Measurements from ENCODE around the gene SPCS2. TPM values are rescaled to one million over a fixed set of nuclear protein-coding genes. Genes with fewer than 3 reads are reported as not detected.

SPCS2 gene
- polyA plus RNA-seq, 1 donor (not counting 4 experiments of a cell fraction or from before 2014, with no cell fraction given): 207 TPM

- Histone ChIP-seq H3K27me3 (ENCODE audit: control insufficient read depth, extremely low read depth, insufficient read depth, low read length) (no peaks in the 10 kb centered on the region), H3K36me3 (ENCODE audit: control insufficient read depth in 2 of 2, extremely low read depth in 1 of 2, insufficient read depth in 2 of 2, low read length in 2 of 2) (peaks cover 6 to 10% of the 10 kb centered on the region in 2 experiments), H3K9me3 (ENCODE audit: control insufficient read depth, low read depth, low read length) (no peaks in the 10 kb centered on the region), H3K9me1 (ENCODE audit: control insufficient read depth, extremely low read depth, insufficient read depth, low read length) (no peaks in the 10 kb centered on the region), H3K9ac (ENCODE audit: control insufficient read depth, extremely low read depth, insufficient read depth, low read length) (no peak overlapping the region), H3K4me1 (ENCODE audit: control insufficient read depth, extremely low read depth, insufficient read depth, low read length) (no peaks in the 10 kb centered on the region), H3K4me3 (ENCODE audit: control insufficient read depth in 2 of 3, extremely low read depth in 1 of 3, insufficient read depth in 2 of 3, low read depth in 1 of 3, low read length in 3 of 3) (no peak overlapping the region), H3K79me2 (ENCODE audit: control insufficient read depth, insufficient read depth, low read length) (no peaks in the 10 kb centered on the region), H4K20me1 (ENCODE audit: control insufficient read depth, extremely low read depth, insufficient read depth, low read length) (no peaks in the 10 kb centered on the region), H3K4me2 (ENCODE audit: control insufficient read depth, extremely low read depth, insufficient read depth, low read depth, low read length) (no peak overlapping the region), H3K27ac (ENCODE audit: control insufficient read depth, insufficient read depth, low read length) (no peak overlapping the region), H2AFZ (ENCODE audit: control insufficient read depth, low read length) (no peak overlapping the region)
- dilution Hi-C loops (cut with MboI; ENCODE audit: extremely low pct_ligation_motif_present, low sequenced_read_pairs): no loop called here
- DNase-seq (ENCODE audit: low read depth, low spot score) (no peak), FAIRE-seq (no peak)
- TF ChIP-seq EZH2 (IDR thresholded peaks at IDR 0.05; ENCODE audit: low read length) (no peak), CTCF (optimal IDR thresholded peaks at IDR 0.05 in 1 of 3, IDR thresholded peaks at IDR 0.05 in 1 of 3, conservative IDR thresholded peaks at IDR 0.05 in 1 of 3; ENCODE audit: extremely low read depth in 1 of 3, insufficient read depth in 2 of 3, low read length in 3 of 3) (no peak)
These were observed 31.6 kb downstream of the SPCS2 start for GRCh38 chr11:74980634-74981033.

GRCh38 chr11:74981888-74982287 lies 32.8 kb downstream of the SPCS2 start:
- Histone ChIP-seq H4K20me1 (ENCODE audit: control insufficient read depth, extremely low read depth, insufficient read depth, low read length) (no peaks in the 10 kb centered on the region), H3K27me3 (ENCODE audit: control insufficient read depth, extremely low read depth, insufficient read depth, low read length) (no peaks in the 10 kb centered on the region), H3K27ac (ENCODE audit: control insufficient read depth, insufficient read depth, low read length) (no peak overlapping the region), H3K4me2 (ENCODE audit: control insufficient read depth, extremely low read depth, insufficient read depth, low read depth, low read length) (no peak overlapping the region), H3K79me2 (ENCODE audit: control insufficient read depth, insufficient read depth, low read length) (no peaks in the 10 kb centered on the region), H3K4me3 (ENCODE audit: control insufficient read depth in 2 of 3, extremely low read depth in 1 of 3, insufficient read depth in 2 of 3, low read depth in 1 of 3, low read length in 3 of 3) (no peak overlapping the region), H3K36me3 (ENCODE audit: control insufficient read depth in 2 of 2, extremely low read depth in 1 of 2, insufficient read depth in 2 of 2, low read length in 2 of 2) (peaks cover 6 to 8% of the 10 kb centered on the region in 2 experiments), H3K9ac (ENCODE audit: control insufficient read depth, extremely low read depth, insufficient read depth, low read length) (no peak overlapping the region), H2AFZ (ENCODE audit: control insufficient read depth, low read length) (no peak overlapping the region), H3K9me1 (ENCODE audit: control insufficient read depth, extremely low read depth, insufficient read depth, low read length) (no peaks in the 10 kb centered on the region), H3K4me1 (ENCODE audit: control insufficient read depth, extremely low read depth, insufficient read depth, low read length) (no peaks in the 10 kb centered on the region), H3K9me3 (ENCODE audit: control insufficient read depth, low read depth, low read length) (no peaks in the 10 kb centered on the region)
- TF ChIP-seq CTCF (optimal IDR thresholded peaks at IDR 0.05 in 1 of 3, IDR thresholded peaks at IDR 0.05 in 1 of 3, conservative IDR thresholded peaks at IDR 0.05 in 1 of 3; ENCODE audit: extremely low read depth in 1 of 3, insufficient read depth in 2 of 3, low read length in 3 of 3) (no peak), EZH2 (IDR thresholded peaks at IDR 0.05; ENCODE audit: low read length) (no peak)
- DNase-seq (ENCODE audit: low read depth, low spot score) (no peak), FAIRE-seq (no peak)
- dilution Hi-C loops (cut with MboI; ENCODE audit: extremely low pct_ligation_motif_present, low sequenced_read_pairs): no loop called here
